Measurements from ENCODE around the gene PDCD2L. TPM values are rescaled to one million over a fixed set of nuclear protein-coding genes. Genes with fewer than 3 reads are reported as not detected.

Gene PDCD2L
- total RNA-seq, 2 donors from 2014 or later: 5.9 to 9.9 TPM

- Histone ChIP-seq H3K4me1 (no peaks in the 10 kb centered on the region), H3K36me3 (no peaks in the 10 kb centered on the region), H3K27ac (peak overlapping the region; percentile 68), H3K27me3 (no peaks in the 10 kb centered on the region), H3K9ac (ENCODE audit: low read depth in 2 of 2, low read length in 2 of 2) (peak overlapping the region; percentile 62 to 82), H3K9me3 (no peaks in the 10 kb centered on the region), H3K4me3 (peak overlapping the region; percentile 33)
- TF ChIP-seq CTCF (IDR thresholded peaks at IDR 0.05): no peak
- DNase-seq: no peak
- intact Hi-C loops (cut with DNase I): loop anchor here (10.0 kb wide), 1 partner anchor 75 kb away; no protein-coding TSS in a partner anchor
Measured at GRCh38 chr19:34359954-34360315, 44.3 kb upstream of the PDCD2L start.

GRCh38 chr19:34360354-34360909, 43.8 kb upstream of the PDCD2L start:
- Histone ChIP-seq H3K4me3 (no peak overlapping the region), H3K36me3 (no peaks in the 10 kb centered on the region), H3K27me3 (no peaks in the 10 kb centered on the region), H3K27ac (no peak overlapping the region), H3K9me3 (no peaks in the 10 kb centered on the region), H3K9ac (ENCODE audit: low read depth in 2 of 2, low read length in 2 of 2) (no peak overlapping the region), H3K4me1 (no peaks in the 10 kb centered on the region)
- intact Hi-C loops (cut with DNase I): loop anchor here (10.0 kb wide), 1 partner anchor 74 kb away; no protein-coding TSS in a partner anchor
- TF ChIP-seq CTCF (IDR thresholded peaks at IDR 0.05): no peak
- no peak for DNase-seq

GRCh38 chr19:34362679-34363069, 41.5 kb upstream of the PDCD2L start:
- no peak for TF ChIP-seq CTCF (IDR thresholded peaks at IDR 0.05)
- H3K4me1 ChIP-seq: peaks cover 13% of the 10 kb centered on the region
- DNase-seq: no peak

GRCh38 chr19:34363094-34363493, 41.1 kb upstream of the PDCD2L start:
- no peak for TF ChIP-seq CTCF (IDR thresholded peaks at IDR 0.05)
- Histone ChIP-seq H3K27me3 (no peaks in the 10 kb centered on the region), H3K4me1 (peaks cover 13% of the 10 kb centered on the region), H3K36me3 (no peaks in the 10 kb centered on the region), H3K9me3 (no peaks in the 10 kb centered on the region), H3K9ac (ENCODE audit: low read depth in 2 of 2, low read length in 2 of 2) (no peak overlapping the region), H3K4me3 (no peak overlapping the region), H3K27ac (no peak overlapping the region)
- no peak for DNase-seq
- intact Hi-C loops (cut with DNase I): loop anchor here (10.0 kb wide), 1 partner anchor 72 kb away; no protein-coding TSS in a partner anchor

More at GRCh38 chr19:34362679-34363069, 41.5 kb upstream of the PDCD2L start:
- Histone ChIP-seq H3K36me3 (no peaks in the 10 kb centered on the region), H3K4me3 (no peak overlapping the region), H3K9me3 (no peaks in the 10 kb centered on the region), H3K9ac (ENCODE audit: low read depth in 2 of 2, low read length in 2 of 2) (no peak overlapping the region), H3K27ac (no peak overlapping the region), H3K27me3 (no peaks in the 10 kb centered on the region)
- intact Hi-C loops (cut with DNase I): loop anchor here (10.0 kb wide), 1 partner anchor 72 kb away; no protein-coding TSS in a partner anchor

- Histone ChIP-seq H3K9ac (ENCODE audit: low read depth in 2 of 2, low read length in 2 of 2) (no peak overlapping the region), H3K4me1 (peaks cover 13% of the 10 kb centered on the region), H3K4me3 (no peak overlapping the region), H3K9me3 (no peaks in the 10 kb centered on the region), H3K36me3 (peaks cover 1% of the 10 kb centered on the region), H3K27ac (no peak overlapping the region), H3K27me3 (no peaks in the 10 kb centered on the region)
- TF ChIP-seq CTCF (IDR thresholded peaks at IDR 0.05): no peak
- DNase-seq: no peak
- intact Hi-C loops (cut with DNase I): loop anchor here (10.0 kb wide), 1 partner anchor 71 kb away; no protein-coding TSS in a partner anchor
Measured at GRCh38 chr19:34363930-34364329, 40.3 kb upstream of the PDCD2L start.
